Heart right ventricle (tissue), 16 donors: ENCODE data around the gene AS3MT. TPM values are rescaled to one million over a fixed set of nuclear protein-coding genes. Genes with fewer than 3 reads are reported as not detected.
A peak's percentile ranks its signal among the peaks of the same experiment; 100 is the strongest.

Source experiments
- ATAC-seq, 8 donors: fragments of 200-7000 bp; cut with Tn5 transposase; one replicate each; pipeline ENCODE4 v1.9.1; 2020; ENCODE audit warnings: mild to moderate bottlenecking in 8 of 8, moderate library complexity in 8 of 8, moderate number of reproducible peaks in 1 of 8
- DNase-seq, 2 donors: peaks; one replicate each; pipeline ENCODE4 v3.0.0-alpha.2; 2020
- H3K27ac ChIP-seq, 10 donors: fragments of 200-600 bp; sonication (generic) in 2 of 10; one replicate each; pipeline versions ENCODE4 v1.5.0 to v1.8.0; 2020 to 2022; ENCODE audit warnings: mild to moderate bottlenecking in 3 of 10
- H3K27me3 ChIP-seq, 7 donors: fragments of 200-600 bp; one replicate each; pipeline ENCODE4 v1.8.0; 2021 to 2022; ENCODE audit warnings: mild to moderate bottlenecking in 2 of 7
- H3K36me3 ChIP-seq, 9 donors: fragments of 200-600 bp; sonication (generic) in 1 of 9; one replicate each; pipeline versions ENCODE4 v1.5.0 to v1.8.0; 2020 to 2022; ENCODE audit warnings: mild to moderate bottlenecking in 2 of 9
- H3K4me1 ChIP-seq, 9 donors: fragments of 200-600 bp; sonication (generic) in 1 of 9; one replicate each; pipeline versions ENCODE4 v1.5.0 to v1.8.0; 2020 to 2022; ENCODE audit warnings: mild to moderate bottlenecking in 4 of 9
- H3K4me3 ChIP-seq, 10 donors: fragments of 200-600 bp; sonication (generic) in 2 of 10; one replicate each; pipeline versions ENCODE4 v1.5.0 to v1.8.0; 2020 to 2022; ENCODE audit warnings: mild to moderate bottlenecking in 7 of 10, moderate library complexity in 2 of 10
- H3K9me3 ChIP-seq, 11 donors: fragments of 200-600 bp in 10 of 11; sonication (generic) in 2 of 11; one replicate each; pipeline versions ENCODE4 v1.5.0 to v1.8.0; 2013 to 2022; ENCODE audit warnings: mild to moderate bottlenecking in 2 of 11, control low read depth in 1 of 11, moderate library complexity in 1 of 11
- CTCF ChIP-seq, 9 donors: fragments of 200-600 bp; sonication (generic) in 2 of 9; IDR thresholded peaks; one replicate each; pipeline versions ENCODE4 v1.5.0 to v1.8.0; 2021 to 2022; ENCODE audit warnings: antibody characterized with exemption in 9 of 9, mild to moderate bottlenecking in 5 of 9, moderate library complexity in 1 of 9
- WGBS, 2 donors: extraction: QIAGEN DNeasy Blood & Tissue Kit; methylation state at CpG; one replicate each; pipeline ENCODE4 v1.1.7; 2013; ENCODE audit warnings: inconsistent platforms in 1 of 2; 5-methylcytosine and 5-hydroxymethylcytosine counted together
- intact Hi-C, 10 donors: fragments of 100-400 bp; cut with DNase I; formaldehyde crosslinking; loops; one replicate each; pipeline versions ENCODE4 v1.11.1 to v1.14.2; 2022
- polyA plus RNA-seq, 2 donors: library from polyadenylated mRNA; stranded (reverse); fragments of 200-250 nt; gene quantifications; one replicate each; pipeline ENCODE4 v1.2.3, GENCODE V29; 2013
- total RNA-seq, 10 donors: library from RNA; stranded (reverse); fragmentation: NEBNext Ultra II Directional in 3 of 10; extraction: Animal tissue kit (Norgen Biotek cat#: 25700) in 3 of 10; gene quantifications; one replicate each; pipeline versions ENCODE4 v1.2.1 to v1.2.4, GENCODE V29; 2021 to 2023
- donor health status: Arrhythmogenic right ventricular cardiomyopathy.
- donor health status: ischemic (EF 13 %, LVEDD 7.1; RV severe dilation, severe dysfunction).
- donor health status: healthy with polysubstance abuse.
- donor health status: DM: no; HTN: yes; CAD: no.
- donor health status: DM: no; HTN: no; CAD: no.
- donor health status: ischemic (EF 25% LVEDD 6.9; RV normal size, moderate dysfunction).
- donor health status: ischemic (EF 25% LVEDD 5.7; RV mildly dilated, moderate dysfunction).
- donor health status: healthy.
- donor health status: DM: yes; HTN: yes; CAD: no.
- donor health status: Ischemic cardiomyopathy.
- donor health status: ischemic (EF 35%, LVEDD 5.7; RV mildly dilated, moderate dysfunction).
- donor health status: nonischemic (EF 11% LVEDD 7.7; RV severe dilation, severe dysfunction).
- donor health status: DM: yes; HTN: yes; CAD: no.
- donor health status: PGD.
- donor health status: ischemic (EF 29% LVEDD 5.4; RV normal size, mild dysfunction).
- donor health status: nonischemic (EF 23%, LVEDD 6.1; RV moderate dilation, normal function).

AS3MT gene
- total and polyA plus RNA-seq, 12 donors: 6.6 to 59.4 (median 15.4) TPM

GRCh38 chr10:102856758-102857424 is 12.4 kb upstream of the AS3MT start:
- ATAC-seq (no peak), DNase-seq (no peak)
- Histone ChIP-seq H3K4me1 (peaks cover 0 to 43% (median 34%) of the 10 kb centered on the region in 9 donors), H3K27me3 (no peaks in the 10 kb centered on the region), H3K27ac (no peak overlapping the region), H3K9me3 (no peaks in the 10 kb centered on the region), H3K36me3 (peaks cover 0 to 29% (median 9%) of the 10 kb centered on the region in 9 donors), H3K4me3 (no peak overlapping the region)
- 71 to 82% methylated on average over 3 of the region's 3 CpGs for WGBS, 2 donors
- TF ChIP-seq CTCF (IDR thresholded peaks at IDR 0.05): no peak
- intact Hi-C loops: no loop called here

DNA sequence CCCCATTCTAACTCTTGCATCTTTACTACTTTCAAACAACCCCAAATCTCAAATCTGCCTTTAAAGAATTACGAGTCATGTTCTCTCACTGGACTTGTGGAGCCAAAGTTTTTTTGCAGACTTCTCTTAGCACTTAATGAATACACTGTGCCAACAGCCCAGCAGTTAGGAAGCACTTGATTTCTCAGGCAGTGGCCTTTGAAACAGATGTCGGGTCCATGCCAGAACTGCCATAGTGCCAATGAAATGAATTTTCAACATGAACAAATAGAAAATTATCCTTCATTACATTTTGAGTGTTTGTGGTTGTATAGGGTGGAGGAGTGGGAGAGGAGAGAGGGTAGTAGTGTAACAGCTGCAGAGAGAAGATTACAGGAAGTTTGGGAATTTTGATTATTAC is 9.4 kb upstream of the AS3MT start:
- Histone ChIP-seq H3K4me3 (no peak overlapping the region), H3K27me3 (no peaks in the 10 kb centered on the region), H3K9me3 (no peaks in the 10 kb centered on the region), H3K36me3 (peaks cover 0 to 59% (median 9%) of the 10 kb centered on the region in 9 donors), H3K4me1 (peaks cover 0 to 36% (median 24%) of the 10 kb centered on the region in 9 donors), H3K27ac (peak overlapping the region in 5 of 10 donors; percentile 28 to 39 (median 36))
- no peak for DNase-seq
- no peak for TF ChIP-seq CTCF (IDR thresholded peaks at IDR 0.05)
- WGBS, 2 donors: 49 to 53% methylated on average over 2 of the region's 2 CpGs
- ATAC-seq: peak in 3 of 8 donors; percentile 42 to 77 (median 55)
- intact Hi-C loops: no loop called here

DNA sequence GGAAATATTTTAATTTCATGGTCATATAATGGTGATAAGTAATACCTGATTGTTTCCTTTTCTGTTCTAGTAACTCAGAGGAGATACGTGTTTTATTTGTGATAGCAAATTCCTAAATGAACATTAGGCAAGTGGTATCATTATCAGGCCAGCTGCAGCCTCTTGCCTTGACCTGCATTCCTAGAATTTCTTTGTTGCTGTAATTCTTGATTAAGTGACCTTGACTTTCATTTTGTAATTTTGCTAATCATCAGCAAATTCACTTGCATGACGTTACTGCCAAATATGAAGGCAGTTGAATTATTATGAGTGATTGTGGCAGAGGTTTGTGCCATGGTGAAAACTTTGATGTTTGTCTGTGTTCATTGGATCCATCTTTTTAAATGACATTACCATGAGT is 5.6 kb upstream of the AS3MT start:
- ATAC-seq (no peak), DNase-seq (no peak)
- Histone ChIP-seq H3K36me3 (peaks cover 0 to 73% (median 9%) of the 10 kb centered on the region in 9 donors), H3K4me1 (peaks cover 0 to 13% (median 7%) of the 10 kb centered on the region in 9 donors), H3K4me3 (no peak overlapping the region), H3K27me3 (no peaks in the 10 kb centered on the region), H3K9me3 (no peaks in the 10 kb centered on the region), H3K27ac (peak overlapping the region in 2 of 10 donors; percentile 9 to 18)
- 23 to 44% methylated on average over 2 of the region's 2 CpGs for WGBS, 2 donors
- intact Hi-C loops: no loop called here
- TF ChIP-seq CTCF (IDR thresholded peaks at IDR 0.05): no peak

GRCh38 chr10:102865620-102866019 is 3.6 kb upstream of the AS3MT start:
- intact Hi-C loops: no loop called here

More at GRCh38 chr10:102865620-102866019, 3.6 kb upstream of the AS3MT start:
- Histone ChIP-seq H3K4me3 (no peak overlapping the region), H3K9me3 (no peaks in the 10 kb centered on the region), H3K27ac (no peak overlapping the region), H3K27me3 (peaks cover 0 to 19% (median 0%) of the 10 kb centered on the region in 7 donors), H3K4me1 (peaks cover 0 to 19% (median 9%) of the 10 kb centered on the region in 9 donors), H3K36me3 (peaks cover 0 to 57% (median 8%) of the 10 kb centered on the region in 9 donors)
- DNase-seq: no peak
- 97 to 98% methylated on average over 3 of the region's 3 CpGs for WGBS, 2 donors
- TF ChIP-seq CTCF (IDR thresholded peaks at IDR 0.05): no peak
- ATAC-seq: no peak
